GM20000 (cell line): ENCODE results near the gene TSC1.

Experiments
- DNase-seq: peaks from one replicate; pipeline ENCODE4 v3.0.0; 2012; ENCODE audit warnings: low spot score
- CTCF ChIP-seq: IDR thresholded peaks from 2 replicates; pipeline ENCODE4 v1.5.1; 2012; ENCODE audit warnings: mild to moderate bottlenecking, control low read depth; ENCODE audit errors: extremely low read depth, missing control alignments

TSC1 gene

GRCh38 chr9:132983491-132984201, 39.2 kb upstream of the TSC1 start:
- no peak for DNase-seq
- no peak for TF ChIP-seq CTCF

GRCh38 chr9:132982458-132982857, 38.0 kb upstream of the TSC1 start:
- peak; percentile 67 for DNase-seq
- TF ChIP-seq CTCF, result no peak

GRCh38 chr9:132980157-132980556, 35.7 kb upstream of the TSC1 start:
- no peak for DNase-seq
- TF ChIP-seq CTCF, result no peak

GRCh38 chr9:132978451-132979131, 34.2 kb upstream of the TSC1 start, which contains the start of gene GFI1B:
Gene GFI1B, plus strand, starts transcription at chr9:132978694. Its CDS starts 7,985 bp downstream, at chr9:132986679.
- DNase-seq, result no peak
- no peak for TF ChIP-seq CTCF

GRCh38 chr9:132978112-132978450, 33.7 kb upstream of the TSC1 start:
- no peak for DNase-seq
- no peak for TF ChIP-seq CTCF

GRCh38 chr9:132976571-132976970, 32.2 kb upstream of the TSC1 start:
- DNase-seq, result no peak
- no peak for TF ChIP-seq CTCF

- no peak for DNase-seq
- TF ChIP-seq CTCF, result no peak
Measured at GRCh38 chr9:132975961-132976360, 31.5 kb upstream of the TSC1 start.
